ENCODE results near the gene FNDC10.

FNDC10 gene

GRCh38 chr1:1594602-1595260 is 5.2 kb downstream of the FNDC10 start (continued):
- TF ChIP-seq BACH2 (CRISPR knock-in tag; IDR thresholded peaks at IDR 0.05; ENCODE audit: borderline replicate concordance): no peak
- TF ChIP-seq CREB5 (CRISPR knock-in tag; IDR thresholded peaks at IDR 0.05; ENCODE audit: low read depth): no peak
- TF ChIP-seq TCF4 (CRISPR knock-in tag; IDR thresholded peaks at IDR 0.05; ENCODE audit: borderline replicate concordance): no peak
- TF ChIP-seq OSR1 (CRISPR knock-in tag; IDR thresholded peaks at IDR 0.05): no peak
- no peak for TF ChIP-seq ZFP30 (CRISPR knock-in tag; IDR thresholded peaks at IDR 0.05)
- TF ChIP-seq ESRRG (CRISPR knock-in tag; IDR thresholded peaks at IDR 0.05): no peak
- TF ChIP-seq ARNTL (CRISPR knock-in tag; IDR thresholded peaks at IDR 0.05; ENCODE audit: borderline replicate concordance, low read depth): no peak
- no peak for TF ChIP-seq POU6F1 (CRISPR knock-in tag; IDR thresholded peaks at IDR 0.05; ENCODE audit: borderline replicate concordance, low read depth)

- ATAC-seq: 0 out of 3 replicates have a peak, but pooled peaks have one; percentile 7
- no peak for TF ChIP-seq CSDC2 (CRISPR knock-in tag; IDR thresholded peaks at IDR 0.05)
Observed at GRCh38 chr1:1593834-1594601, 5.9 kb downstream of the FNDC10 start.

- ATAC-seq: no peak
- TF ChIP-seq CREB5 (CRISPR knock-in tag; IDR thresholded peaks at IDR 0.05; ENCODE audit: low read depth) (no peak), RARB (CRISPR knock-in tag; IDR thresholded peaks at IDR 0.05) (no peak), PPARA (CRISPR knock-in tag; IDR thresholded peaks at IDR 0.05; ENCODE audit: borderline replicate concordance) (no peak), CSRNP3 (CRISPR knock-in tag; IDR thresholded peaks at IDR 0.05) (no peak), ESRRG (CRISPR knock-in tag; IDR thresholded peaks at IDR 0.05) (no peak), POU6F1 (CRISPR knock-in tag; IDR thresholded peaks at IDR 0.05; ENCODE audit: borderline replicate concordance, low read depth) (no peak), ZC3H10 (CRISPR knock-in tag; IDR thresholded peaks at IDR 0.05) (no peak), GLIS3 (CRISPR knock-in tag; IDR thresholded peaks at IDR 0.05) (no peak), ZFP3 (CRISPR knock-in tag; IDR thresholded peaks at IDR 0.05) (no peak), TSHZ2 (CRISPR knock-in tag; IDR thresholded peaks at IDR 0.05) (no peak), ZFP30 (CRISPR knock-in tag; IDR thresholded peaks at IDR 0.05) (no peak), ZNF70 (CRISPR knock-in tag; IDR thresholded peaks at IDR 0.05) (no peak), ARNTL (CRISPR knock-in tag; IDR thresholded peaks at IDR 0.05; ENCODE audit: borderline replicate concordance, low read depth) (no peak), PATZ1 (CRISPR knock-in tag; IDR thresholded peaks at IDR 0.05; ENCODE audit: borderline replicate concordance) (no peak), ZNF8 (CRISPR knock-in tag; IDR thresholded peaks at IDR 0.05) (no peak), SNAI2 (CRISPR knock-in tag; IDR thresholded peaks at IDR 0.05) (no peak), CSDC2 (CRISPR knock-in tag; IDR thresholded peaks at IDR 0.05) (no peak), OSR1 (CRISPR knock-in tag; IDR thresholded peaks at IDR 0.05) (no peak)
Observed at GRCh38 chr1:1591452-1591851, 8.5 kb downstream of the FNDC10 start.
